Choroid plexus epithelial cell (primary cell): ENCODE results near the gene EOLA2.
A peak's percentile ranks its signal among the peaks of the same experiment; 100 is the strongest.
"Not testable (repeated sequence)": the region's sequence is repeated elsewhere in the genome, so short reads cannot be mapped to it uniquely, and the experiment has no call there.

Experiments used
- DNase-seq: peaks from one replicate; pipeline ENCODE4 v3.0.0-alpha.2; 2010; ENCODE audit warnings: low read depth
- H3K4me3 ChIP-seq: 2 replicates; pipeline ENCODE4 v1.5.1; 2011; ENCODE audit warnings: low read depth, mild to moderate bottlenecking, control low read depth, low read length, moderate library complexity
- TF ChIP-seq, protein P1 (sequence below): conservative IDR thresholded peaks from 2 replicates; pipeline ENCODE4 v1.5.1; 2011; ENCODE audit warnings: low read depth, mild to moderate bottlenecking, control low read depth, inconsistent platforms, low read length, moderate library complexity

The EOLA2 gene

DNA sequence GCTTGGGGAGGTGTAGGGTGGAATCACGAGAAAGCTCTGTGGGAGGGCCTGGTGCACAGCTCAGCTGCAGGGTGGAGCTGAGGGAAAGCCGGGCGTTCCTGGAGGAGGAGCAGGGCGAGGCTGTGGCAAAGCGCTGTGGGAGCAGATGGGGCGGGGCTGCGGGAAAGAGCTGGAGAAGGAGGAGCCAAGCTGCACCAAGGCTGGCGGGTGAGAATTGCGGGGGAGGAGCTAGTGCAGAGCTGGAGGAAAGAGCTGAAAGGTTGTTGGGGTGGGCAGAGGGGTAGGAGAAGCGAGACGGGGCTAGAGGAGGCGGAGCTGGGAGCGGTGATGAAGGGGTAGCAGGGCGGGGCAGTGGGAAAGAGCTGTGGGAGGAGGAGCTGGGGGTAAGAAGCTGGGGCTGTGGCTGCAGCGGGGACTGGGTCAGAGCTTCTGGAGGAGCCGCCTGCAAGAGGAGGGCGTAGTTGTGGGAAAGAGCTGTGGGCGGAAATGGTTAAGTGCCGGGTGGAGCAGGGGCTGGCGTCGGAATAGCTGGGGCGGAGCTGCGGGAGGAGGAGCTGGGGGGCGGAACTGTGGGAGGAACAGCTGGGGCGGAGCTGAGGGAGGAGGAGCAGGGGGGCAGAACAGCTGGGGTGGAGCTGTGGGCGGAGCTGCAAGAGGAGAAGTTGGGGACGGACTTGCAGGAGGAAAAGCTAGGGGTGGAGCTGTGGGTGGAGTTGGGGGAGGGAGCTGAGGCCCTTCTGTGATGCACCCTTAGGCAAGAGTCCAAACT, 1.8 kb upstream of the EOLA2 start:
- DNase-seq = peak; percentile 99
- TF ChIP-seq, protein P1, sequence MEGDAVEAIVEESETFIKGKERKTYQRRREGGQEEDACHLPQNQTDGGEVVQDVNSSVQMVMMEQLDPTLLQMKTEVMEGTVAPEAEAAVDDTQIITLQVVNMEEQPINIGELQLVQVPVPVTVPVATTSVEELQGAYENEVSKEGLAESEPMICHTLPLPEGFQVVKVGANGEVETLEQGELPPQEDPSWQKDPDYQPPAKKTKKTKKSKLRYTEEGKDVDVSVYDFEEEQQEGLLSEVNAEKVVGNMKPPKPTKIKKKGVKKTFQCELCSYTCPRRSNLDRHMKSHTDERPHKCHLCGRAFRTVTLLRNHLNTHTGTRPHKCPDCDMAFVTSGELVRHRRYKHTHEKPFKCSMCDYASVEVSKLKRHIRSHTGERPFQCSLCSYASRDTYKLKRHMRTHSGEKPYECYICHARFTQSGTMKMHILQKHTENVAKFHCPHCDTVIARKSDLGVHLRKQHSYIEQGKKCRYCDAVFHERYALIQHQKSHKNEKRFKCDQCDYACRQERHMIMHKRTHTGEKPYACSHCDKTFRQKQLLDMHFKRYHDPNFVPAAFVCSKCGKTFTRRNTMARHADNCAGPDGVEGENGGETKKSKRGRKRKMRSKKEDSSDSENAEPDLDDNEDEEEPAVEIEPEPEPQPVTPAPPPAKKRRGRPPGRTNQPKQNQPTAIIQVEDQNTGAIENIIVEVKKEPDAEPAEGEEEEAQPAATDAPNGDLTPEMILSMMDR = no peak
- peak overlapping the region; percentile 65 for H3K4me3 ChIP-seq

- DNase-seq = no peak
- peak overlapping the region; percentile 65 for H3K4me3 ChIP-seq
- TF ChIP-seq, protein P1 = no peak
Measured at GRCh38 chrX:149939655-149939904, 1.3 kb upstream of the EOLA2 start.

DNA sequence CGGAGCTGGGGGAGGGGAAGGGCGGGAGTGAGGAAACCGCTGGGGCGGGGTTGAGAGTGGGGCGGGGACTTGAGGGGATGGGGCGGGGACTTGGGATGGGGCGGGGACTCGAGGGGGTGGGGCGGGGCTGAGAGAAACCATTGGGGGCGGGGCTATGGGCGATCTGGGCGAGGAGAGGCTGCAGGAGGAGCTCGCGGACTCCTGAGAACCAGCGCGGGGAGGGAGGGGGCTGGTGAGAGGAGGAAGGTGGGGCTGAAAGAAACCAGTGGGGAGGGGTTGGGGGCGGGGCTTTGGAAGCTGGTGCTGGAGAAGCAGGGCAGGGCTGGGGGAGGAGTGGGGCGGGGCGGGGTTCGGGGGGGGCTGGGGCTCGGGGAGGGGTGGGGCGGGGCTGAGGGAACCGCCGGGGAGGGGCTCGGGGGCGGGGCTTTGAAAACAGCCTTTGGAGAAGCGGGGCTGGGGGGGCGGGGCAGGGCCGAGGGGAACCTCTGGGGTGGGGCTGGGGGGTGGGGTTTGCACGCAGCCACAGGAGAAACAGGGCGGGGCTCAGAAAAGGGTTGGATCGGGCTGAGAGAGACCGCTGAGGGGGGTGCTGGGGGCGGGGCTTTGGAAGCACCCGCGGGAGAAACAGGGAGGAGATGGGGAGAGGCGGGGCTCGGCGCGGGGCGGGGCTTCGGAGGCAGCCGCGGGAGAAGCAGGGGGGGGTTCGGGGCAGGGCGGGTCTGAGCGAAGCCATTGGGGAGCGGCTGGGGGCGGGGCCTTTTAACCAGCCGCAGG, 777 bp upstream of the EOLA2 start:
- H3K4me3 ChIP-seq = peak overlapping the region; percentile 79
- TF ChIP-seq, protein P1 = no peak
- peak; percentile 95 for DNase-seq

DNA sequence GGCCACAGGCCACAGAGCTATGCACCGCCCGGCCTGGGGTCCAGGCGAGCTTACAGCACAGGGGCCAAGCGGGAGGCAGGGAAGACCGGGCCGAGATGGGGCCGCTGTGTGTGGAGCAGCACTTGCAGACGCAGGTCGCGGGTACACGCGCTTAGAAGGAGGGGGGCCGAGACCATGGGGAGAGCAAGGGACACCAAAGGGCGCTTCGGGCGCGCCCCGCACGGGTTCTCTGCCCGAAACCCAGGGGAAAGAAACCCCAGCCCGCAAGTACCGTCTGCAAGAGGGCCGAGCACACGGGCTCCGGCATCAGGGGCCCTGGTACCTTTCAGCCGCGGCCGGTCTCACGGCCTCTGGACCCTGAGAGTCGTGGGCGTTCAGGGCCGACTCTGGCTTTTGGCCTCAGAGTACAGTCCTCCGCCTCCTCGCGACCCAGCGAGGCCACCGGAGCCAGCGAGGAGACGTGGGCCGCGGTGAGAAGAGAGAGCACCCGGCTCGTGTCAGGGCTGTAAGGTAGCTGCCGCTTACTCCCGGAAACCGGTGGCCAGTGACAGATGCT, 342 bp downstream of the EOLA2 start:
- peak overlapping the region; percentile 79 for H3K4me3 ChIP-seq
- no peak for DNase-seq
- TF ChIP-seq, protein P1 = no peak

GRCh38 chrX:149937328-149937727, 963 bp downstream of the EOLA2 start:
- H3K4me3 ChIP-seq = peak overlapping the region; percentile 79
- not testable (repeated sequence) for DNase-seq

DNA sequence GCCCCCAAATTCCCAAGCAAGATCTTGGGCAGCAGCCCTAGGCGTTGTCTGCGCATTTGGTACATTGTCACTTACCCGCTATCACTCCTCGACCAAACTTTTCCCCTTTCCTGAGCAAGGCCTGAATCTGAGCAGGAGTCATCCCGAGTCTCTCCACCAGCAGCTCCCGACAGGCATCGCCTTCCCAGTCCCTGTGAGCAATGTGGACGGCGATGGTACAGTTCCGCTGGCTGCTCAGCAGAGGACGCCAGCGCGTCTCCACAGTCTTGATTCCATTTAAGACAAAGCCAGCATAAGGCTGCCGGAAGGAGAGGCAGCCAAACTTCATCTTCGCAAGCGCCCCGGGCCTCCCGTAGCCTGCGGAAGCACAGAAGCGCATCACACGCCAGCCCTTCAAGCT, 4.7 kb downstream of the EOLA2 start:
- not testable (repeated sequence) for H3K4me3 ChIP-seq, DNase-seq

- H3K4me3 ChIP-seq, DNase-seq: not testable (repeated sequence)
Measured at GRCh38 chrX:149932970-149933369, 5.3 kb downstream of the EOLA2 start.

- H3K4me3 ChIP-seq, DNase-seq: not testable (repeated sequence)
Measured at GRCh38 chrX:149932150-149932549, 6.1 kb downstream of the EOLA2 start.

- H3K4me3 ChIP-seq, DNase-seq: not testable (repeated sequence)
Measured at GRCh38 chrX:149931355-149931754, 6.9 kb downstream of the EOLA2 start.

GRCh38 chrX:149929400-149929799, 8.9 kb downstream of the EOLA2 start, which contains the start of gene HSFX4:
HSFX4 (plus strand) TSS chrX:149929573; CDS start chrX:149929645, 72 bp downstream.
- not testable (repeated sequence) for DNase-seq, H3K4me3 ChIP-seq

DNA sequence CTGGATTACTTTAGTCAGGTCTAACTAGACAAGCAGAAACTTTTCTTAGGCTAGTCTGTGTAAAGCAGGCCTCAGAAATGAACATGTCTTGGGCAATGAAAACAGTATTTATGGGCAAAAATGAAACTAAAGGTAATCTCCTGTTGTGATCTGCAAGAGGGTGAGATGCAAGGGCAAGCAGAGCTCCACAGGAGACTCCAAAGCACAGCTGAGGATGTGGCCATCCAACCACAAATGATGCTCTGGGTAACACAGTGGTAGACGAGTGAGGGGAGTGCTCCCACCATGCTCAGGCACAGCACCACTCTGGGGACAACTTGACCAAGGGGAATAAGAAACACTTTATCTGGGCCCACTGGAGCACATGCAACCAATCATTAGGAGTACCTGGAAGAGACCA, 9.7 kb downstream of the EOLA2 start:
- not testable (repeated sequence) for H3K4me3 ChIP-seq, DNase-seq

- not testable (repeated sequence) for H3K4me3 ChIP-seq, DNase-seq
Measured at GRCh38 chrX:149927964-149928258, 10.4 kb downstream of the EOLA2 start.

GRCh38 chrX:149927245-149927963, 10.9 kb downstream of the EOLA2 start:
- H3K4me3 ChIP-seq, DNase-seq: not testable (repeated sequence)

DNA sequence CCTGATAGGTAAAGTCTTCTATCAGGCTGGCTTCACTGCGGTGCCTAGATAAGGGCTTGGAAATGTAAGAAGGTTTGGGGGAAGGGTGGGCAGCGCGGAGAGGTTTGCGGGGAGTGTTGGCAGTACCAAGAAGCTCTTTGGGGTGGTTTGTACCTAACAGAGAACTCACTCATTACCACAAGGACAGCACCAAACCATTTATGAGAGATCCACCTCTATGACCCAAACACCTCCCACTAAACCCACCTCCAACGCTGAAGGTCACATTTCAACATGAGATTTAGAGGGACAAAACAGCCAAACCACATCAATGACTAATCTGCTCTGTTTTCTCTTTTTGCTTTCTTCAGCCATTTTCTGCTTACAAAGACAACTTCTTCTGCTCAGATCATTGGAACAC, 13.9 kb downstream of the EOLA2 start:
- DNase-seq, H3K4me3 ChIP-seq: not testable (repeated sequence)
